AG04449 (cell line): Measurements from ENCODE around the gene PES1.

Source experiments
- CTCF ChIA-PET: fragments of 350-600 bp; formaldehyde crosslinking; extraction: SDS; loops from one replicate; lab custom pipeline; 2021; ENCODE audit warnings: antibody characterized with exemption; lab: Yijun Ruan, JAX
- POLR2A ChIA-PET: fragments of 400-600, 350-600 bp; formaldehyde crosslinking; extraction: SDS; loops from one replicate; lab custom pipeline; 2020; ENCODE audit warnings: antibody characterized with exemption, inconsistent platforms; lab: Yijun Ruan, JAX
- DNase-seq: peaks from one replicate; pipeline ENCODE4 v3.0.0-alpha.2; 2010; ENCODE audit warnings: low read depth, low spot score
- H3K4me3 ChIP-seq: 2 replicates; pipeline ENCODE4 v1.5.1; 2011; ENCODE audit warnings: low read depth, mild to moderate bottlenecking, control low read depth, low read length
- TF ChIP-seq, protein P1 (sequence below): IDR thresholded peaks from one replicate; pipeline ENCODE4 v1.5.1; 2011; ENCODE audit warnings: mild to moderate bottlenecking, moderate library complexity, low read length, control low read depth, inconsistent platforms; ENCODE audit not compliant: insufficient read depth; ENCODE audit errors: missing control alignments

Gene PES1

DNA sequence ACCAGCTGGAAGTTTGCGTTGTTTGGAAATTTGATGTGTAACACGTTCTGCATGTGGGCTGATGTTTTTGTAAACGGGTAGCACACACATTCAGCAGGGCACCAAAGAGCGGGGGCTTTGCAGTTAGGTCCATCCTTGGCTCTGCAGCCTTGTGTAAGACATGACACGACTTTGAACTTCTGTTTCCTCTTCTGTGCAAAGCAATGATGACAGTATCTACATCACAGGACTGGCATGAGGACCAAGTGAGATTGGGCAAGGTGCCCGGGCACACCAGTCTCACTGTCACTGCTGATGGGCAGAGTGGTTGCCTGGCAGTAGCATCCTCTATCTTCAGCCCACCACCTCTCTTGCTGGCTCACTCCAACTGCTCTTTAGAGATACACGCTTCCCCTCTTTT lies 18.6 kb upstream of the PES1 start:
- TF ChIP-seq, protein P1, sequence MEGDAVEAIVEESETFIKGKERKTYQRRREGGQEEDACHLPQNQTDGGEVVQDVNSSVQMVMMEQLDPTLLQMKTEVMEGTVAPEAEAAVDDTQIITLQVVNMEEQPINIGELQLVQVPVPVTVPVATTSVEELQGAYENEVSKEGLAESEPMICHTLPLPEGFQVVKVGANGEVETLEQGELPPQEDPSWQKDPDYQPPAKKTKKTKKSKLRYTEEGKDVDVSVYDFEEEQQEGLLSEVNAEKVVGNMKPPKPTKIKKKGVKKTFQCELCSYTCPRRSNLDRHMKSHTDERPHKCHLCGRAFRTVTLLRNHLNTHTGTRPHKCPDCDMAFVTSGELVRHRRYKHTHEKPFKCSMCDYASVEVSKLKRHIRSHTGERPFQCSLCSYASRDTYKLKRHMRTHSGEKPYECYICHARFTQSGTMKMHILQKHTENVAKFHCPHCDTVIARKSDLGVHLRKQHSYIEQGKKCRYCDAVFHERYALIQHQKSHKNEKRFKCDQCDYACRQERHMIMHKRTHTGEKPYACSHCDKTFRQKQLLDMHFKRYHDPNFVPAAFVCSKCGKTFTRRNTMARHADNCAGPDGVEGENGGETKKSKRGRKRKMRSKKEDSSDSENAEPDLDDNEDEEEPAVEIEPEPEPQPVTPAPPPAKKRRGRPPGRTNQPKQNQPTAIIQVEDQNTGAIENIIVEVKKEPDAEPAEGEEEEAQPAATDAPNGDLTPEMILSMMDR: no peak
- H3K4me3 ChIP-seq: no peak overlapping the region
- ChIA-PET CTCF (interaction anchor here (0.9 to 7.8 kb wide), 4 partner anchors 10 to 144 kb away, joined by 3 to 71 read pairs (median 32); partner anchors contain the start of gene SLC35E4), POLR2A (interaction anchor here (0.6 kb wide), 1 partner anchor 9 kb away, joined by 4 read pairs; no protein-coding TSS in a partner anchor)
- DNase-seq: no peak

DNA sequence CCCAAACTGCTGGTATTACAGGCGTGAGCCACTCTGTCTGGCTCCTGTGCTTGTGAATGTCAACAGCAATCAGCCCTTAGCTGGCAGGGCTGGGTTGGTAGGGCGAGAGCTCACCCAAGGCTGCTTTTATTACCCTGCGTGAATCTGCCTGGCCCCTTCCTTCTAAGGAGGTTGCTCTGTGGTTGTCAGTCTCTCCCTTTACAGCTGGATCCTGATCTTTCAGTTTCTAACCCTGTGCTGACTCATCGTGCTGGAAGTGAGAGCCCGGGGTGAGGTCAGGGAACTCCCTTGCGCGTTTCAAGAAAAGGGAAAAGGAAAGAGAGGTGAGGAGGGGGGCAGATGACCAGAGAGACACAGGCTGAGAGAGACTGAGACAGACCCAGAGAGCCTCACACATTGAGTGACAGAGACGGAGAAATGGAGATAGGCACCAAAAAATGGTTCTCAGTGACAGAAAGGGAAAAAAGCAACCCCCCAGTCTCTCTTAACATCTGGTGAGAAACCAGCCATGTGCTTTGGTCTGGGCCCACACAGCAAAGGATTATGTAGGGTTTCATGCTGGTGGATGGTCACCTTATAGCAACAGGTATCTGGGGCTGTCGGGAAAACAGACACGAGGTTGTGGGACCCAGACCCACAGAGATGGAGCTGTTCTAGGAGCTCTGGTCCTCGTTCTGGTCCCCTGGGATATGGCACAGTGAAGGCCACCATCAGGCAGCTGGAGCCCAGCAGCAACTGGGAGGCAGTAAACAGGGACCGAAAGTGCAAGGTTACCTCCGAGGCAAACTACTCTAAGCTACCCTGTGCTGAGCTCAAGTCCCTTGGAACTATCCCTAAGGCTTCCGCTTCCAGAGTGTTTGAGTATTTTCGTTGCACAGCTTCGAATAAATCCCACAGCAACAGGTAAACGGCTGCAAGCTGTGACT lies 17.8 kb upstream of the PES1 start:
- TF ChIP-seq, protein P1: no peak
- DNase-seq: peak; percentile 28
- no peak overlapping the region for H3K4me3 ChIP-seq
- ChIA-PET POLR2A (interaction anchor here (0.6 kb wide), 1 partner anchor 10 kb away, joined by 4 read pairs; no protein-coding TSS in a partner anchor), CTCF (interaction anchor here (0.9 to 7.8 kb wide), 6 partner anchors 9 to 145 kb away, joined by 3 to 71 read pairs (median 6); partner anchors contain the start of genes PES1 and SLC35E4)

- CTCF ChIA-PET: interaction anchor here (1.1 to 7.8 kb wide), 6 partner anchors 8 to 312 kb away, joined by 3 to 71 read pairs (median 6); partner anchors contain the start of genes PES1 and SLC35E4
- TF ChIP-seq, protein P1: no peak
- no peak for DNase-seq
- POLR2A ChIA-PET: no interaction called here
- no peak overlapping the region for H3K4me3 ChIP-seq
Measured at GRCh38 chr22:30607939-30608338, 16.2 kb upstream of the PES1 start.

- no peak for DNase-seq
- CTCF ChIA-PET: interaction anchor here (0.9 to 7.8 kb wide), 9 partner anchors 9 to 313 kb away, joined by 3 to 71 read pairs (median 6); partner anchors contain the start of genes PES1 and SLC35E4
- POLR2A ChIA-PET: interaction anchor here (1.0 kb wide), 1 partner anchor 20 kb away, joined by 4 read pairs; no protein-coding TSS in a partner anchor
- TF ChIP-seq, protein P1: no peak
- H3K4me3 ChIP-seq: peak overlapping the region; percentile 59
Measured at GRCh38 chr22:30607300-30607930, 15.7 kb upstream of the PES1 start.

DNA sequence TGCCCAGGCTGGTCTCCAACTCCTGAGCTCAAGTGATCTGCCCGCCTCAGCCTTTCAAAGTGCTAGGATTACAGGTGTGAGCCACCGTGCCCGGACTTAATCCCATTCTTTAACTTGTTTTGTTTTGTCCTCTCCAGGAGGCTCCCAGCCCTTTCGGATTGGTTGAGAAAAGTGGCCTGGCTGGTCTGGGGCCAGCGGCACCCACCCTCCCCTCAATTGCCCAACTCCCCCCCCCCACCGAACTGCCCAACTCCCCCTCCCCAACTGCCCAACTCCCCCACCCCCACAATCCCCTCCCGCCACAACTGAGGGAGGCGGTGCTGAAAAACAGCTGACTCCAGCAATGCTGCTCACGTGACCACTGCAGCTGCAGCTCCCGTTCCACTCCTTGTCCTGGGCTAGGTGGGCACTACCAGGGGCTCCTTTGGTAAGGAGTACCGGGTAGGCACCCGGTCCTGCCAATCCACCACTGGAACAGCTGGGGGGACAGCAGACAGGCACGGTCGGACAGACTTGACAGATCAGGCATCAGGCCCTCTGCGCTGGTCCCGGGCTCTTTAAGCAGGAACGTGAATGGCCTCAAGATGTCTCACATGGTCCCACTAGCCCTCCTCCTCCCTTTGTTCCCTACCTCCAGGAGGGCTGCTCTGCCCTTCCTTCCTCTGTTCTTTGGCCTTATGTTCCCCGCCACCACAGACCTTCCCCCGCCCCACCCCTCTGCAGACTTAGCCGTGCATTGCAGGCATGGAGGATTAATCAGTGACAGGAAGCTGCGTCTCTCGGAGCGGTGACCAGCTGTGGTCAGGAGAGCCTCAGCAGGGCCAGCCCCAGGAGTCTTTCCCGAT lies 15.0 kb upstream of the PES1 start, which contains the start of gene TCN2:
TCN2 (plus strand) TSS at position 720 of the 845 bp plus-strand sequence. CDS start 158 bp downstream, outside the sequence.
- ChIA-PET CTCF (interaction anchor here (0.8 to 7.8 kb wide), 16 partner anchors 9 to 314 kb away, joined by 3 to 71 read pairs (median 4); partner anchors contain the start of genes PES1 and SLC35E4), POLR2A (interaction anchor here (0.6 to 1.0 kb wide), 2 partner anchors 21 to 29 kb away, joined by 3 to 4 read pairs; partner anchors contain the start of gene SLC35E4)
- DNase-seq: no peak
- peak within 1 kb of the TSS; percentile 59 for H3K4me3 ChIP-seq
- TF ChIP-seq, protein P1: no peak
